Transverse colon (tissue), 4 donors: ENCODE measurements around the gene CENPA. TPM values are rescaled to one million over a fixed set of nuclear protein-coding genes. Genes with fewer than 3 reads are reported as not detected.
A peak's percentile ranks its signal among the peaks of the same experiment; 100 is the strongest.

Source experiments
- DNase-seq: peaks from one replicate; pipeline ENCODE4 v3.0.0-alpha.2; 2019
- H3K27ac ChIP-seq, 4 donors: fragments of 200-600 bp; sonication (generic); 2 replicates each; pipeline ENCODE4 v1.5.1; 2016 to 2018; ENCODE audit warnings: inconsistent platforms in 4 of 4
- H3K27me3 ChIP-seq: fragments of 200-600 bp; sonication (generic); 2 replicates; pipeline ENCODE4 v1.5.1; 2017; ENCODE audit warnings: inconsistent platforms
- H3K36me3 ChIP-seq, 4 donors: fragments of 200-600 bp; sonication (generic); 2 replicates each; pipeline ENCODE4 v1.5.1; 2017 to 2019; ENCODE audit warnings: inconsistent platforms in 4 of 4
- H3K4me1 ChIP-seq, 4 donors: fragments of 200-600 bp; sonication (generic); 2 replicates each; pipeline ENCODE4 v1.5.1; 2017 to 2020; ENCODE audit warnings: inconsistent platforms in 4 of 4
- H3K4me3 ChIP-seq, 4 donors: fragments of 200-600 bp; sonication (generic); 1 replicate in 1 of 4; 2 replicates in 3 of 4; pipeline versions ENCODE4 v1.5.1 to v1.6.1; 2017 to 2019; ENCODE audit warnings: inconsistent platforms in 4 of 4
- H3K9me3 ChIP-seq, 2 donors: fragments of 200-600 bp; sonication (generic); 2 replicates each; pipeline ENCODE4 v1.5.1; 2017 to 2019; ENCODE audit warnings: inconsistent platforms in 2 of 2
- CTCF ChIP-seq, 5 experiments: fragments of 200-600 bp in 3 of 5; fragments of 450-650 bp in 2 of 5; sonication (generic) in 3 of 5; IDR thresholded peaks; 1 replicate in 2 of 5; 2 replicates in 3 of 5; pipeline ENCODE4 v1.5.1; 2016 to 2017; ENCODE audit warnings: antibody characterized with exemption in 5 of 5, inconsistent platforms in 3 of 5, mild to moderate bottlenecking in 2 of 5, moderate library complexity in 1 of 5
- EP300 ChIP-seq: sonication (generic); formaldehyde crosslinking; IDR thresholded peaks from one replicate; pipeline ENCODE4 v1.6.1; 2017; ENCODE audit warnings: antibody characterized with exemption, low read depth
- POLR2A ChIP-seq: fragments of 450-650 bp; IDR thresholded peaks from one replicate; pipeline ENCODE4 v1.6.1; 2016; ENCODE audit warnings: antibody characterized with exemption, mild to moderate bottlenecking, moderate library complexity
- POLR2AphosphoS5 ChIP-seq, 3 donors: sonication (generic); formaldehyde crosslinking; IDR thresholded peaks; one replicate each; pipeline ENCODE4 v1.6.1; 2016; ENCODE audit warnings: antibody characterized with exemption in 3 of 3
- WGBS, 2 donors: methylation state at CpG; one replicate each; pipeline ENCODE4 v1.1.5; 2018; ENCODE audit warnings: low coverage in 1 of 2; 5-methylcytosine and 5-hydroxymethylcytosine counted together
- in situ Hi-C, 4 donors: fragments of 200-750 bp; cut with MboI; loops; one replicate each; pipeline versions ENCODE4 v1.15.0 to v1.15.1; 2017; ENCODE audit warnings: low sequenced_read_pairs in 3 of 4, low pct_ligation_motif_present in 1 of 4, low pct_unique_long_range_greater_than_20kb in 1 of 4
- intact Hi-C: fragments of 100-400 bp; cut with DNase I; formaldehyde crosslinking; loops from one replicate; pipeline ENCODE4 v1.15.1; 2023; ENCODE audit warnings: low total_unique reads
- total RNA-seq, 4 donors: library from RNA; depleted of rRNA; stranded (reverse); fragments of >200 nt; gene quantifications; one replicate each; pipeline ENCODE4 v1.1.0, GENCODE V29; 2016

Gene CENPA
- total RNA-seq, 4 donors from 2014 or later = 1.1 to 14.9 TPM; not detected in 2

- intact Hi-C loops = no loop called here
- TF ChIP-seq POLR2A = no peak
- TF ChIP-seq EP300 = no peak
- peak; percentile 15 to 41 (median 27) for TF ChIP-seq CTCF (IDR thresholded peaks at IDR 0.05)
- peak in 1 of 3 donors; percentile 18 for TF ChIP-seq POLR2AphosphoS5 (IDR thresholded peaks at IDR 0.05)
- peak; percentile 63 for DNase-seq
- H3K27ac ChIP-seq = peak overlapping the region; percentile 80 to 88 (median 84)
- in situ Hi-C loops = no loop called here
- H3K4me3 ChIP-seq = no peak overlapping the region
- 86% methylated on average over 5 of the region's 6 CpGs; no CpG with 5 or more reads in 1 of the 2 donors for WGBS, 2 donors
- peaks cover 28 to 71% (median 32%) of the 10 kb centered on the region in 4 donors for H3K4me1 ChIP-seq
- H3K27me3 ChIP-seq = no peaks in the 10 kb centered on the region
- peaks cover 0 to 7% (median 1%) of the 10 kb centered on the region in 4 donors for H3K36me3 ChIP-seq
- H3K9me3 ChIP-seq = no peaks in the 10 kb centered on the region
These were observed 14.8 kb upstream of the CENPA start for GRCh38 chr2:26770986-26771586.

GRCh38 chr2:26772064-26773001 is 13.5 kb upstream of the CENPA start:
- in situ Hi-C loops = no loop called here
- Histone ChIP-seq H3K9me3 (no peaks in the 10 kb centered on the region), H3K4me3 (no peak overlapping the region), H3K4me1 (peaks cover 26 to 58% (median 30%) of the 10 kb centered on the region in 4 donors), H3K27me3 (no peaks in the 10 kb centered on the region), H3K27ac (peak overlapping the region; percentile 80 to 88 (median 84)), H3K36me3 (peaks cover 0 to 14% (median 6%) of the 10 kb centered on the region in 4 donors)
- intact Hi-C loops = no loop called here
- peak; percentile 92 for DNase-seq
- TF ChIP-seq CTCF (IDR thresholded peaks at IDR 0.05) (no peak), POLR2A (peak; percentile 45), POLR2AphosphoS5 (IDR thresholded peaks at IDR 0.05) (peak; percentile 73 to 91 (median 86)), EP300 (peak; percentile 29)
- 30 to 50% methylated on average over 2 to 13 of the region's 13 CpGs for WGBS, 2 donors

DNA sequence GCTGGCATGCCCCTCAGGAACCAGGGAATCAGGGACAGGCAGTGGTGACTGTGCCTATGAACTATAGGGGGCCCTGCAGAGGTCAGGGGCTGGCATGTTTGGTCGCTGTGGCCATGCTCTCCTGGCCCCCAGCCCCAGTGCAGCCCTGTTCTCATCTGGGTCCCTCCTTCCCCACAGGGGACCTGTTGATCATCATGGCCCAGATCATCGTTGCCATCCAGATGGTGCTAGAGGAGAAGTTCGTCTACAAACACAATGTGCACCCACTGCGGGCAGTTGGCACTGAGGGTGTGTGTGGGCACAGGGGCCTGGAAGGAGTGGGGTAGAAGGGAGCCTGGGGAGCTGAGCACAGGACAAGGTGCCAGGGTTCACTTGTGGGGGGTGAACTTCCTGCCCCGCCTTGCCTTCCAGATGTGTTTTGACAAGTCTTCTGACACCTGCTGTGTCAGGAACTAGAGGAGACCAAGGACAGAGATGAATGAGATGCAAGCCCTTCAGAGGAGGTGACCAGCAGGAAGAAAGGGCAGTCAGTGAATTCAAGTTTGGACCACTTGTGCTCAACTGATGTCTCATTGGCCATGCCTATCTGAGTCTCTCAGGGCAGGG is 9.6 kb upstream of the CENPA start:
- no peaks in the 10 kb centered on the region for H3K27me3 ChIP-seq
- no peaks in the 10 kb centered on the region for H3K9me3 ChIP-seq
- H3K4me1 ChIP-seq = peaks cover 17 to 39% (median 21%) of the 10 kb centered on the region in 4 donors
- no peak overlapping the region for H3K4me3 ChIP-seq
- H3K27ac ChIP-seq = no peak overlapping the region
- TF ChIP-seq CTCF (IDR thresholded peaks at IDR 0.05) (no peak), POLR2A (no peak), EP300 (no peak), POLR2AphosphoS5 (IDR thresholded peaks at IDR 0.05) (no peak)
- in situ Hi-C loops = no loop called here
- WGBS, 2 donors = 95 to 100% methylated on average over 1 to 5 of the region's 5 CpGs
- DNase-seq = no peak
- H3K36me3 ChIP-seq = peaks cover 0 to 44% (median 11%) of the 10 kb centered on the region in 4 donors
- intact Hi-C loops = no loop called here

DNA sequence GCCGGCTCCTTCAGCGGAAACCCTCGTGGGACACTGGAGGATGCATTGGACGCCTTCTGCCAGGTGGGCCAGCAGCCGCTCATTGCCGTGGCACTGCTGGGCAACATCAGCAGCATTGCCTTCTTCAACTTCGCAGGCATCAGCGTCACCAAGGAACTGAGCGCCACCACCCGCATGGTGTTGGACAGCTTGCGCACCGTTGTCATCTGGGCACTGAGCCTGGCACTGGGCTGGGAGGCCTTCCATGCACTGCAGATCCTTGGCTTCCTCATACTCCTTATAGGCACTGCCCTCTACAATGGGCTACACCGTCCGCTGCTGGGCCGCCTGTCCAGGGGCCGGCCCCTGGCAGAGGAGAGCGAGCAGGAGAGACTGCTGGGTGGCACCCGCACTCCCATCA is 7.8 kb upstream of the CENPA start:
- 97% methylated on average over 18 of the region's 18 CpGs; no CpG with 5 or more reads in 1 of the 2 donors for WGBS, 2 donors
- Histone ChIP-seq H3K4me3 (no peak overlapping the region), H3K27me3 (no peaks in the 10 kb centered on the region), H3K9me3 (no peaks in the 10 kb centered on the region), H3K27ac (peak overlapping the region in 3 of 4 donors; percentile 40 to 43 (median 41)), H3K4me1 (peaks cover 0 to 25% (median 9%) of the 10 kb centered on the region in 4 donors), H3K36me3 (peaks cover 0 to 47% (median 11%) of the 10 kb centered on the region in 4 donors)
- no peak for DNase-seq
- intact Hi-C loops (no loop called here), in situ Hi-C loops (no loop called here)
- TF ChIP-seq EP300 (no peak), POLR2AphosphoS5 (IDR thresholded peaks at IDR 0.05) (no peak), CTCF (IDR thresholded peaks at IDR 0.05) (no peak), POLR2A (no peak)
